Measurements from ENCODE around the gene ASB8. TPM values are rescaled to one million over a fixed set of nuclear protein-coding genes. Genes with fewer than 3 reads are reported as not detected.

The ASB8 gene
- total and polyA plus RNA-seq, 2 of the 4 experiments (the other 2 are of a cell fraction) = 22.9 to 26.7 TPM

- Histone ChIP-seq H3K56ac (ENCODE audit: extremely low read depth, insufficient read depth, low read length) (no peak overlapping the region), H4K91ac (ENCODE audit: insufficient read depth, low read depth, low read length) (no peak overlapping the region), H2BK5ac (ENCODE audit: low read depth, low read length, poor library complexity, severe bottlenecking) (no peak overlapping the region), H3K18ac (ENCODE audit: low read depth, low read length) (no peak overlapping the region), H2AK5ac (ENCODE audit: low read depth, low read length) (no peak overlapping the region), H3K9me3 (ENCODE audit: control insufficient read depth, insufficient read depth, low read length) (peaks cover 2% of the 10 kb centered on the region; the same call in 1 of the 2 replicates), H4K8ac (ENCODE audit: low read depth in 2 of 2, low read length in 2 of 2) (no peak overlapping the region), H2BK20ac (ENCODE audit: low read depth, low read length) (no peak overlapping the region), H3K79me1 (ENCODE audit: low read depth in 1 of 2, low read length in 2 of 2) (peaks cover 0 to 8% of the 10 kb centered on the region in 2 experiments; a peak in 2 of 4 replicates), H3K4me1 (ENCODE audit: control insufficient read depth, insufficient read depth, low read length) (peaks cover 6% of the 10 kb centered on the region; the same call in 1 of the 2 replicates), H3K4me2 (ENCODE audit: low read depth, low read length) (no peak overlapping the region), H2AK9ac (replicated peaks; ENCODE audit: low read depth, low read length, poor library complexity) (no peak overlapping the region), H2BK15ac (ENCODE audit: low read depth, low read length) (no peak overlapping the region), H4K20me1 (ENCODE audit: insufficient read depth, low read length) (no peaks in the 10 kb centered on the region), H2BK120ac (ENCODE audit: low read depth, low read length) (no peak overlapping the region), H3K4ac (ENCODE audit: low read depth, low read length) (no peak overlapping the region), H3K23ac (ENCODE audit: low read depth, low read length) (no peak overlapping the region), H3K14ac (replicated peaks; ENCODE audit: low read depth, low read length) (no peak overlapping the region), H3K4me3 (ENCODE audit: insufficient read depth, low read depth, low read length) (no peak overlapping the region), H2AFZ (replicated peaks; ENCODE audit: low read length, poor library complexity) (no peak overlapping the region), H3K27me3 (ENCODE audit: control insufficient read depth, insufficient read depth, low read length) (no peaks in the 10 kb centered on the region), H3K9me1 (ENCODE audit: insufficient read depth, low read length) (peaks cover 3% of the 10 kb centered on the region; the same call in 1 of the 2 replicates), H4K5ac (ENCODE audit: low read depth, low read length) (no peak overlapping the region), H3K9ac (ENCODE audit: low read depth, low read length) (no peak overlapping the region), H3K36me3 (ENCODE audit: control insufficient read depth, insufficient read depth, low read length) (no peaks in the 10 kb centered on the region), H3K27ac (ENCODE audit: insufficient read depth, low read length) (no peak overlapping the region)
- DNase-seq = no peak
- POLR2A ChIA-PET (ENCODE audit: unreplicated experiment) = no interaction called here
- intact Hi-C loops (cut with micrococcal nuclease) (no loop called here), in situ Hi-C loops (cut with MboI; ENCODE audit: low sequenced_read_pairs) (no loop called here), dilution Hi-C loops (cut with HindIII; ENCODE audit: low sequenced_read_pairs, unreplicated experiment) (no loop called here)
- BruUV-seq (replicated peaks) = no TSS peak
- no CpG with 5 or more reads among the region's 3 CpGs for WGBS, 2 experiments (ENCODE audit: extremely low coverage in 2 of 2, insufficient read length in 1 of 2)
- no peak for ATAC-seq (ENCODE audit: low read depth)
- CTCF ChIA-PET = no interaction called here
- TF ChIP-seq FOS (IDR thresholded peaks at IDR 0.05; ENCODE audit: low read depth, low read length) = no peak
- TF ChIP-seq BHLHE40 (IDR thresholded peaks at IDR 0.05; ENCODE audit: low read depth, low read length) = no peak
- TF ChIP-seq POLR2A (IDR thresholded peaks at IDR 0.05; ENCODE audit: low read depth, low read length) = no peak
- TF ChIP-seq NFE2L2 (IDR thresholded peaks at IDR 0.05; ENCODE audit: low read depth, low read length) = no peak
- TF ChIP-seq, protein P1, sequence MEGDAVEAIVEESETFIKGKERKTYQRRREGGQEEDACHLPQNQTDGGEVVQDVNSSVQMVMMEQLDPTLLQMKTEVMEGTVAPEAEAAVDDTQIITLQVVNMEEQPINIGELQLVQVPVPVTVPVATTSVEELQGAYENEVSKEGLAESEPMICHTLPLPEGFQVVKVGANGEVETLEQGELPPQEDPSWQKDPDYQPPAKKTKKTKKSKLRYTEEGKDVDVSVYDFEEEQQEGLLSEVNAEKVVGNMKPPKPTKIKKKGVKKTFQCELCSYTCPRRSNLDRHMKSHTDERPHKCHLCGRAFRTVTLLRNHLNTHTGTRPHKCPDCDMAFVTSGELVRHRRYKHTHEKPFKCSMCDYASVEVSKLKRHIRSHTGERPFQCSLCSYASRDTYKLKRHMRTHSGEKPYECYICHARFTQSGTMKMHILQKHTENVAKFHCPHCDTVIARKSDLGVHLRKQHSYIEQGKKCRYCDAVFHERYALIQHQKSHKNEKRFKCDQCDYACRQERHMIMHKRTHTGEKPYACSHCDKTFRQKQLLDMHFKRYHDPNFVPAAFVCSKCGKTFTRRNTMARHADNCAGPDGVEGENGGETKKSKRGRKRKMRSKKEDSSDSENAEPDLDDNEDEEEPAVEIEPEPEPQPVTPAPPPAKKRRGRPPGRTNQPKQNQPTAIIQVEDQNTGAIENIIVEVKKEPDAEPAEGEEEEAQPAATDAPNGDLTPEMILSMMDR (conservative IDR thresholded peaks at IDR 0.05; ENCODE audit: low read depth, low read length) = no peak
- TF ChIP-seq, protein P2, sequence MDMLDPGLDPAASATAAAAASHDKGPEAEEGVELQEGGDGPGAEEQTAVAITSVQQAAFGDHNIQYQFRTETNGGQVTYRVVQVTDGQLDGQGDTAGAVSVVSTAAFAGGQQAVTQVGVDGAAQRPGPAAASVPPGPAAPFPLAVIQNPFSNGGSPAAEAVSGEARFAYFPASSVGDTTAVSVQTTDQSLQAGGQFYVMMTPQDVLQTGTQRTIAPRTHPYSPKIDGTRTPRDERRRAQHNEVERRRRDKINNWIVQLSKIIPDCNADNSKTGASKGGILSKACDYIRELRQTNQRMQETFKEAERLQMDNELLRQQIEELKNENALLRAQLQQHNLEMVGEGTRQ (IDR thresholded peaks at IDR 0.05; ENCODE audit: low read depth, low read length) = no peak
- no peak for TF ChIP-seq MAFK (IDR thresholded peaks at IDR 0.05; ENCODE audit: low read depth, low read length)
- TF ChIP-seq MXI1 (IDR thresholded peaks at IDR 0.05; ENCODE audit: borderline replicate concordance, low read depth, low read length) = no peak
- TF ChIP-seq RAD21 (IDR thresholded peaks at IDR 0.05; ENCODE audit: low read length) = no peak
- no peak for TF ChIP-seq MAZ (IDR thresholded peaks at IDR 0.05; ENCODE audit: borderline replicate concordance, low read depth, low read length)
Observed at GRCh38 chr12:48201516-48201915, 44.2 kb upstream of the ASB8 start.

Data from IMR-90 (cell line).